K562 (cell line): ENCODE measurements around the gene PRRT1. TPM values are rescaled to one million over a fixed set of nuclear protein-coding genes. Genes with fewer than 3 reads are reported as not detected.

Source experiments
- ARID2 ChIP-seq: fragments of 450-650 bp; IDR thresholded peaks from 2 replicates; pipeline ENCODE4 v1.6.1; 2017; ENCODE audit warnings: antibody characterized with exemption, mild to moderate bottlenecking
- PHB2 ChIP-seq: fragments of 450-650 bp; IDR thresholded peaks from 2 replicates; pipeline ENCODE4 v1.6.1; 2017; ENCODE audit warnings: low read depth
- RNF2 ChIP-seq: sonication (generic); IDR thresholded peaks from 2 replicates; pipeline ENCODE4 v1.6.1; 2016
- polyA plus RNA-seq, 8 experiments: library from polyadenylated mRNA; depleted of rRNA in 4 of 8; stranded (reverse) in 5 of 8; unstranded in 3 of 8; fragments of >200 nt; fragmentation: Nextera tagmentation in 2 of 8; fragmentation: Illumina TruSeq in 1 of 8; extraction: Ambion mirVana in 2 of 8; extraction: Trizol in 1 of 8; gene quantifications; 2 replicates each; pipeline versions ENCODE4 v1.2.1 to v1.2.3, GENCODE V29; 2011 to 2014; ENCODE audit warnings: inconsistent platforms in 1 of 8, missing spikeins in 1 of 8
- total RNA-seq, 7 experiments: library from RNA; depleted of rRNA in 6 of 7; stranded (reverse); fragments of >200 nt in 6 of 7; fragmentation: Illumina TruSeq in 2 of 7; extraction: Trizol in 2 of 7; gene quantifications; 2 replicates each; pipeline versions ENCODE4 v1.2.1 to v1.2.3, GENCODE V29; 2011 to 2021; ENCODE audit warnings: low replicate concordance in 1 of 7
- TF ChIP-seq, protein P1 (sequence below): fragments of 150-350 bp; IDR thresholded peaks from 2 replicates; pipeline ENCODE4 v1.6.1; 2014; ENCODE audit warnings: low read depth, mild to moderate bottlenecking, low read length, borderline replicate concordance
- TF ChIP-seq, protein P2 (sequence below): sonication (generic); formaldehyde crosslinking; IDR thresholded peaks from 2 replicates; pipeline ENCODE4 v1.4.0; 2020; ENCODE audit warnings: mild to moderate bottlenecking, missing genetic modification reagents
- TF ChIP-seq, protein P3 (sequence below): fragments of 200-800 bp; sonication (Bioruptor generic); IDR thresholded peaks from 2 replicates; pipeline ENCODE4 v1.6.1; 2016; ENCODE audit warnings: missing genetic modification characterization, missing compliant biosample characterization
- TF ChIP-seq, protein P4 (sequence below), 2 experiments: fragments of 450-650 bp; formaldehyde crosslinking in 1 of 2; IDR thresholded peaks; 2 replicates each; pipeline versions ENCODE4 v1.4.0 to v1.6.1; 2014 to 2020; ENCODE audit warnings: mild to moderate bottlenecking in 2 of 2, borderline replicate concordance in 1 of 2, low read depth in 1 of 2

Gene PRRT1
- total and polyA plus RNA-seq, 9 of the 15 experiments (the other 6 are each of a cell fraction or from before 2014, with no cell fraction given) = 0.14 to 3.5 (median 0.41) TPM

DNA sequence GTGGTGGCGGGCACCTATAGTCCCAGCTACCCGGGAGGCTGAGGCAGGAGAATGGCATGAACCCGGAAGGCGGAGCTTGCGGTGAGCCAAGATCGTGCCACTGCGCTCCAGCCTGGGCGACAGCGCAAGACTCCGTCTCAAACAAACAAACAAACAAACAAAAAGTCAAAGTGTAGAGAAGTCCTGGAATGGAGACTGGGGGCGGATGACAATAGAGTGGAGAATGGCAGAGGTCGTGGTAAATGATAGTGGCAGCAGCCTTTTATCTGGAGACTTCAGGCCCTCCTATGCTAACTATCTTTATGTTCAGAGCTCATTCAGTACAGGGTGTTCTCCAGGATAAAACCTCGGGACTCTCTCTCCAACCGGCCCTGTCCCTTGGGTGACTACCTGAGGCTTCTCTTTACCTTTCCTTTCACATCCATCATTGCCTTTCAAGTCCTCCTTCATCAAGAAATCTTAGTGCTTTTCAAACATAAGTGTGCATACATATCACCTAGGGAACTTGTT, 20.2 kb downstream of the PRRT1 start (continued):
- TF ChIP-seq, protein P1, sequence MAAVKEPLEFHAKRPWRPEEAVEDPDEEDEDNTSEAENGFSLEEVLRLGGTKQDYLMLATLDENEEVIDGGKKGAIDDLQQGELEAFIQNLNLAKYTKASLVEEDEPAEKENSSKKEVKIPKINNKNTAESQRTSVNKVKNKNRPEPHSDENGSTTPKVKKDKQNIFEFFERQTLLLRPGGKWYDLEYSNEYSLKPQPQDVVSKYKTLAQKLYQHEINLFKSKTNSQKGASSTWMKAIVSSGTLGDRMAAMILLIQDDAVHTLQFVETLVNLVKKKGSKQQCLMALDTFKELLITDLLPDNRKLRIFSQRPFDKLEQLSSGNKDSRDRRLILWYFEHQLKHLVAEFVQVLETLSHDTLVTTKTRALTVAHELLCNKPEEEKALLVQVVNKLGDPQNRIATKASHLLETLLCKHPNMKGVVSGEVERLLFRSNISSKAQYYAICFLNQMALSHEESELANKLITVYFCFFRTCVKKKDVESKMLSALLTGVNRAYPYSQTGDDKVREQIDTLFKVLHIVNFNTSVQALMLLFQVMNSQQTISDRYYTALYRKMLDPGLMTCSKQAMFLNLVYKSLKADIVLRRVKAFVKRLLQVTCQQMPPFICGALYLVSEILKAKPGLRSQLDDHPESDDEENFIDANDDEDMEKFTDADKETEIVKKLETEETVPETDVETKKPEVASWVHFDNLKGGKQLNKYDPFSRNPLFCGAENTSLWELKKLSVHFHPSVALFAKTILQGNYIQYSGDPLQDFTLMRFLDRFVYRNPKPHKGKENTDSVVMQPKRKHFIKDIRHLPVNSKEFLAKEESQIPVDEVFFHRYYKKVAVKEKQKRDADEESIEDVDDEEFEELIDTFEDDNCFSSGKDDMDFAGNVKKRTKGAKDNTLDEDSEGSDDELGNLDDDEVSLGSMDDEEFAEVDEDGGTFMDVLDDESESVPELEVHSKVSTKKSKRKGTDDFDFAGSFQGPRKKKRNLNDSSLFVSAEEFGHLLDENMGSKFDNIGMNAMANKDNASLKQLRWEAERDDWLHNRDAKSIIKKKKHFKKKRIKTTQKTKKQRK = no peak
- TF ChIP-seq, protein P2, sequence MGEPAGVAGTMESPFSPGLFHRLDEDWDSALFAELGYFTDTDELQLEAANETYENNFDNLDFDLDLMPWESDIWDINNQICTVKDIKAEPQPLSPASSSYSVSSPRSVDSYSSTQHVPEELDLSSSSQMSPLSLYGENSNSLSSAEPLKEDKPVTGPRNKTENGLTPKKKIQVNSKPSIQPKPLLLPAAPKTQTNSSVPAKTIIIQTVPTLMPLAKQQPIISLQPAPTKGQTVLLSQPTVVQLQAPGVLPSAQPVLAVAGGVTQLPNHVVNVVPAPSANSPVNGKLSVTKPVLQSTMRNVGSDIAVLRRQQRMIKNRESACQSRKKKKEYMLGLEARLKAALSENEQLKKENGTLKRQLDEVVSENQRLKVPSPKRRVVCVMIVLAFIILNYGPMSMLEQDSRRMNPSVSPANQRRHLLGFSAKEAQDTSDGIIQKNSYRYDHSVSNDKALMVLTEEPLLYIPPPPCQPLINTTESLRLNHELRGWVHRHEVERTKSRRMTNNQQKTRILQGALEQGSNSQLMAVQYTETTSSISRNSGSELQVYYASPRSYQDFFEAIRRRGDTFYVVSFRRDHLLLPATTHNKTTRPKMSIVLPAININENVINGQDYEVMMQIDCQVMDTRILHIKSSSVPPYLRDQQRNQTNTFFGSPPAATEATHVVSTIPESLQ = no peak
- TF ChIP-seq RNF2 (peak; percentile 71; the same call in 1 of the 2 replicates), ARID2 (peak; percentile 66; the same call in 1 of the 2 replicates), PHB2 (peak; percentile 99)
- TF ChIP-seq, protein P3, sequence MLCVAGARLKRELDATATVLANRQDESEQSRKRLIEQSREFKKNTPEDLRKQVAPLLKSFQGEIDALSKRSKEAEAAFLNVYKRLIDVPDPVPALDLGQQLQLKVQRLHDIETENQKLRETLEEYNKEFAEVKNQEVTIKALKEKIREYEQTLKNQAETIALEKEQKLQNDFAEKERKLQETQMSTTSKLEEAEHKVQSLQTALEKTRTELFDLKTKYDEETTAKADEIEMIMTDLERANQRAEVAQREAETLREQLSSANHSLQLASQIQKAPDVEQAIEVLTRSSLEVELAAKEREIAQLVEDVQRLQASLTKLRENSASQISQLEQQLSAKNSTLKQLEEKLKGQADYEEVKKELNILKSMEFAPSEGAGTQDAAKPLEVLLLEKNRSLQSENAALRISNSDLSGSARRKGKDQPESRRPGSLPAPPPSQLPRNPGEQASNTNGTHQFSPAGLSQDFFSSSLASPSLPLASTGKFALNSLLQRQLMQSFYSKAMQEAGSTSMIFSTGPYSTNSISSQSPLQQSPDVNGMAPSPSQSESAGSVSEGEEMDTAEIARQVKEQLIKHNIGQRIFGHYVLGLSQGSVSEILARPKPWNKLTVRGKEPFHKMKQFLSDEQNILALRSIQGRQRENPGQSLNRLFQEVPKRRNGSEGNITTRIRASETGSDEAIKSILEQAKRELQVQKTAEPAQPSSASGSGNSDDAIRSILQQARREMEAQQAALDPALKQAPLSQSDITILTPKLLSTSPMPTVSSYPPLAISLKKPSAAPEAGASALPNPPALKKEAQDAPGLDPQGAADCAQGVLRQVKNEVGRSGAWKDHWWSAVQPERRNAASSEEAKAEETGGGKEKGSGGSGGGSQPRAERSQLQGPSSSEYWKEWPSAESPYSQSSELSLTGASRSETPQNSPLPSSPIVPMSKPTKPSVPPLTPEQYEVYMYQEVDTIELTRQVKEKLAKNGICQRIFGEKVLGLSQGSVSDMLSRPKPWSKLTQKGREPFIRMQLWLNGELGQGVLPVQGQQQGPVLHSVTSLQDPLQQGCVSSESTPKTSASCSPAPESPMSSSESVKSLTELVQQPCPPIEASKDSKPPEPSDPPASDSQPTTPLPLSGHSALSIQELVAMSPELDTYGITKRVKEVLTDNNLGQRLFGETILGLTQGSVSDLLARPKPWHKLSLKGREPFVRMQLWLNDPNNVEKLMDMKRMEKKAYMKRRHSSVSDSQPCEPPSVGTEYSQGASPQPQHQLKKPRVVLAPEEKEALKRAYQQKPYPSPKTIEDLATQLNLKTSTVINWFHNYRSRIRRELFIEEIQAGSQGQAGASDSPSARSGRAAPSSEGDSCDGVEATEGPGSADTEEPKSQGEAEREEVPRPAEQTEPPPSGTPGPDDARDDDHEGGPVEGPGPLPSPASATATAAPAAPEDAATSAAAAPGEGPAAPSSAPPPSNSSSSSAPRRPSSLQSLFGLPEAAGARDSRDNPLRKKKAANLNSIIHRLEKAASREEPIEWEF (CRISPR knock-in tag) = peak; percentile 62; the same call in 1 of the 2 replicates
- TF ChIP-seq, protein P4, sequence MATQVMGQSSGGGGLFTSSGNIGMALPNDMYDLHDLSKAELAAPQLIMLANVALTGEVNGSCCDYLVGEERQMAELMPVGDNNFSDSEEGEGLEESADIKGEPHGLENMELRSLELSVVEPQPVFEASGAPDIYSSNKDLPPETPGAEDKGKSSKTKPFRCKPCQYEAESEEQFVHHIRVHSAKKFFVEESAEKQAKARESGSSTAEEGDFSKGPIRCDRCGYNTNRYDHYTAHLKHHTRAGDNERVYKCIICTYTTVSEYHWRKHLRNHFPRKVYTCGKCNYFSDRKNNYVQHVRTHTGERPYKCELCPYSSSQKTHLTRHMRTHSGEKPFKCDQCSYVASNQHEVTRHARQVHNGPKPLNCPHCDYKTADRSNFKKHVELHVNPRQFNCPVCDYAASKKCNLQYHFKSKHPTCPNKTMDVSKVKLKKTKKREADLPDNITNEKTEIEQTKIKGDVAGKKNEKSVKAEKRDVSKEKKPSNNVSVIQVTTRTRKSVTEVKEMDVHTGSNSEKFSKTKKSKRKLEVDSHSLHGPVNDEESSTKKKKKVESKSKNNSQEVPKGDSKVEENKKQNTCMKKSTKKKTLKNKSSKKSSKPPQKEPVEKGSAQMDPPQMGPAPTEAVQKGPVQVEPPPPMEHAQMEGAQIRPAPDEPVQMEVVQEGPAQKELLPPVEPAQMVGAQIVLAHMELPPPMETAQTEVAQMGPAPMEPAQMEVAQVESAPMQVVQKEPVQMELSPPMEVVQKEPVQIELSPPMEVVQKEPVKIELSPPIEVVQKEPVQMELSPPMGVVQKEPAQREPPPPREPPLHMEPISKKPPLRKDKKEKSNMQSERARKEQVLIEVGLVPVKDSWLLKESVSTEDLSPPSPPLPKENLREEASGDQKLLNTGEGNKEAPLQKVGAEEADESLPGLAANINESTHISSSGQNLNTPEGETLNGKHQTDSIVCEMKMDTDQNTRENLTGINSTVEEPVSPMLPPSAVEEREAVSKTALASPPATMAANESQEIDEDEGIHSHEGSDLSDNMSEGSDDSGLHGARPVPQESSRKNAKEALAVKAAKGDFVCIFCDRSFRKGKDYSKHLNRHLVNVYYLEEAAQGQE (IDR thresholded peaks at IDR 0.05; ENCODE audit: borderline replicate concordance) = 0 out of 2 replicates have a peak, but pooled peaks have one; percentile 15
- TF ChIP-seq, protein P4 (CRISPR knock-in tag; IDR thresholded peaks at IDR 0.05; ENCODE audit: low read depth) = no peak
